Stimulated activated naive B cell treated with anti-CD40 and anti-IgM and Interleukin-4, amounts not matched to agents 10 μg/mL and 1 μg/mL and 100 μg/mL, for 72 hours (primary cell): ENCODE measurements around the gene HOXC11.
A peak's percentile ranks its signal among the peaks of the same experiment; 100 is the strongest.

Source experiments
- ATAC-seq, 2 donors: fragments of 150-1000 bp; cut with Tn5 transposase; replicated peaks; 2 replicates each; pipeline ENCODE4 v1.10.0; 2021; ENCODE audit warnings: moderate library complexity in 1 of 2
- DNase-seq: peaks from one replicate; pipeline ENCODE4 v3.0.0; 2021
- H3K27ac Mint-ChIP-seq: one replicate; pipeline ENCODE4 v1.8.0; 2022; ENCODE audit warnings: mild to moderate bottlenecking, mixed read lengths
- H3K27me3 Mint-ChIP-seq, 2 donors: one replicate each; pipeline ENCODE4 v1.8.0; 2022; ENCODE audit warnings: mixed read lengths in 2 of 2
- H3K36me3 Mint-ChIP-seq, 2 donors: one replicate each; pipeline ENCODE4 v1.8.0; 2022; ENCODE audit warnings: mixed read lengths in 2 of 2, mild to moderate bottlenecking in 1 of 2
- H3K4me1 Mint-ChIP-seq, 2 donors: one replicate each; pipeline ENCODE4 v1.8.0; 2022; ENCODE audit warnings: mixed read lengths in 2 of 2, mild to moderate bottlenecking in 1 of 2
- H3K4me3 Mint-ChIP-seq, 2 donors: one replicate each; pipeline ENCODE4 v1.8.0; 2022; ENCODE audit warnings: mild to moderate bottlenecking in 2 of 2, mixed read lengths in 2 of 2, moderate library complexity in 1 of 2
- H3K9me3 Mint-ChIP-seq, 2 donors: one replicate each; pipeline ENCODE4 v1.8.0; 2022; ENCODE audit warnings: mixed read lengths in 2 of 2, mild to moderate bottlenecking in 1 of 2

The HOXC11 gene

GRCh38 chr12:53976823-53977595 is 4.1 kb downstream of the HOXC11 start:
- Mint-ChIP-seq H3K27me3 (peaks cover 78 to 90% of the 10 kb centered on the region in 2 donors), H3K4me1 (peaks cover 15 to 23% of the 10 kb centered on the region in 2 donors), H3K4me3 (no peak overlapping the region), H3K36me3 (peaks cover 7 to 13% of the 10 kb centered on the region in 2 donors), H3K9me3 (peaks cover 0 to 10% of the 10 kb centered on the region in 2 donors), H3K27ac (no peak overlapping the region)
- DNase-seq, result no peak
- ATAC-seq, result no peak

GRCh38 chr12:53977596-53978445 is 4.9 kb downstream of the HOXC11 start:
- Mint-ChIP-seq H3K27ac (no peak overlapping the region), H3K4me1 (peaks cover 15 to 23% of the 10 kb centered on the region in 2 donors), H3K36me3 (peaks cover 7 to 12% of the 10 kb centered on the region in 2 donors), H3K9me3 (peaks cover 0 to 7% of the 10 kb centered on the region in 2 donors), H3K4me3 (no peak overlapping the region), H3K27me3 (peaks cover 72 to 87% of the 10 kb centered on the region in 2 donors)
- DNase-seq (no peak), ATAC-seq (no peak)

- Mint-ChIP-seq H3K4me3 (no peak overlapping the region), H3K4me1 (peaks cover 9 to 19% of the 10 kb centered on the region in 2 donors), H3K27me3 (peaks cover 73 to 89% of the 10 kb centered on the region in 2 donors), H3K36me3 (peaks cover 5 to 6% of the 10 kb centered on the region in 2 donors), H3K9me3 (peaks cover 0 to 1% of the 10 kb centered on the region in 2 donors), H3K27ac (no peak overlapping the region)
- ATAC-seq (no peak), DNase-seq (no peak)
These were observed 5.8 kb downstream of the HOXC11 start for GRCh38 chr12:53978477-53979356.

GRCh38 chr12:53980104-53980801 is 7.3 kb downstream of the HOXC11 start:
- Mint-ChIP-seq H3K4me3 (no peak overlapping the region), H3K4me1 (peaks cover 8 to 29% of the 10 kb centered on the region in 2 donors), H3K27me3 (peaks cover 78 to 94% of the 10 kb centered on the region in 2 donors), H3K9me3 (peaks cover 0 to 1% of the 10 kb centered on the region in 2 donors), H3K27ac (no peak overlapping the region), H3K36me3 (peaks cover 8 to 12% of the 10 kb centered on the region in 2 donors)
- ATAC-seq (no peak), DNase-seq (no peak)

GRCh38 chr12:53980802-53981496 is 8.0 kb downstream of the HOXC11 start:
- peaks cover 76 to 94% of the 10 kb centered on the region in 2 donors for H3K27me3 Mint-ChIP-seq
- peaks cover 0 to 2% of the 10 kb centered on the region in 2 donors for H3K9me3 Mint-ChIP-seq
- no peak overlapping the region for H3K4me3 Mint-ChIP-seq
- peaks cover 5 to 11% of the 10 kb centered on the region in 2 donors for H3K36me3 Mint-ChIP-seq
- ATAC-seq (no peak), DNase-seq (no peak)
- H3K4me1 Mint-ChIP-seq, result peaks cover 10 to 28% of the 10 kb centered on the region in 2 donors
- no peak overlapping the region for H3K27ac Mint-ChIP-seq

GRCh38 chr12:53981634-53982565 is 9.0 kb downstream of the HOXC11 start:
- peaks cover 13 to 32% of the 10 kb centered on the region in 2 donors for H3K4me1 Mint-ChIP-seq
- peaks cover 5 to 11% of the 10 kb centered on the region in 2 donors for H3K36me3 Mint-ChIP-seq
- H3K27me3 Mint-ChIP-seq, result peaks cover 77 to 95% of the 10 kb centered on the region in 2 donors
- DNase-seq (no peak), ATAC-seq (no peak)
- H3K4me3 Mint-ChIP-seq, result no peak overlapping the region
- H3K27ac Mint-ChIP-seq, result no peak overlapping the region
- peaks cover 0 to 2% of the 10 kb centered on the region in 2 donors for H3K9me3 Mint-ChIP-seq

- Mint-ChIP-seq H3K36me3 (peaks cover 5 to 11% of the 10 kb centered on the region in 2 donors), H3K9me3 (peaks cover 0 to 2% of the 10 kb centered on the region in 2 donors), H3K27me3 (peaks cover 83 to 95% of the 10 kb centered on the region in 2 donors), H3K4me1 (peaks cover 13 to 32% of the 10 kb centered on the region in 2 donors), H3K4me3 (peak overlapping the region; percentile 3 to 29), H3K27ac (peak overlapping the region; percentile 85)
- no peak for DNase-seq
- ATAC-seq, result no peak
These were observed 10.0 kb downstream of the HOXC11 start for GRCh38 chr12:53982648-53983567.

GRCh38 chr12:53983568-53983949 is 10.6 kb downstream of the HOXC11 start:
- peak overlapping the region; percentile 85 for H3K27ac Mint-ChIP-seq
- DNase-seq (no peak), ATAC-seq (no peak)
- H3K4me3 Mint-ChIP-seq, result peak overlapping the region in 1 of 2 donors; percentile 3
- H3K27me3 Mint-ChIP-seq, result peaks cover 81 to 95% of the 10 kb centered on the region in 2 donors
- H3K4me1 Mint-ChIP-seq, result peaks cover 15 to 37% of the 10 kb centered on the region in 2 donors
- peaks cover 0 to 2% of the 10 kb centered on the region in 2 donors for H3K9me3 Mint-ChIP-seq
- peaks cover 5 to 11% of the 10 kb centered on the region in 2 donors for H3K36me3 Mint-ChIP-seq

- no peak for DNase-seq
These were observed 11.1 kb downstream of the HOXC11 start for GRCh38 chr12:53983950-53984572.

GRCh38 chr12:53984901-53985691 is 12.2 kb downstream of the HOXC11 start, which contains the start of gene HOXC10:
Gene HOXC10, plus strand, starts transcription at chr12:53985146. Its CDS starts 114 bp downstream, at chr12:53985260.
- DNase-seq (no peak), ATAC-seq (no peak)
- Mint-ChIP-seq H3K9me3 (peaks cover 0 to 2% of the 10 kb centered on the region in 2 donors), H3K4me1 (peaks cover 22 to 51% of the 10 kb centered on the region in 2 donors), H3K27me3 (peaks cover 83 to 95% of the 10 kb centered on the region in 2 donors), H3K27ac (peak within 1 kb of the TSS; percentile 93), H3K36me3 (peaks cover 5 to 11% of the 10 kb centered on the region in 2 donors), H3K4me3 (peak within 1 kb of the TSS; percentile 53 to 68)

More at GRCh38 chr12:53983950-53984572, 11.1 kb downstream of the HOXC11 start:
- H3K4me1 Mint-ChIP-seq, result peaks cover 17 to 41% of the 10 kb centered on the region in 2 donors
- H3K4me3 Mint-ChIP-seq, result no peak overlapping the region
- peaks cover 81 to 95% of the 10 kb centered on the region in 2 donors for H3K27me3 Mint-ChIP-seq
- H3K36me3 Mint-ChIP-seq, result peaks cover 5 to 11% of the 10 kb centered on the region in 2 donors
- peak overlapping the region; percentile 85 for H3K27ac Mint-ChIP-seq
- H3K9me3 Mint-ChIP-seq, result peaks cover 0 to 2% of the 10 kb centered on the region in 2 donors
- ATAC-seq, result no peak
